GM20000 (cell line): ENCODE measurements around the gene ANKS1B.

Experiments used
- DNase-seq: peaks from one replicate; pipeline ENCODE4 v3.0.0; 2012; ENCODE audit warnings: low spot score
- TF ChIP-seq, protein P1 (sequence below): IDR thresholded peaks from 2 replicates; pipeline ENCODE4 v1.5.1; 2012; ENCODE audit warnings: mild to moderate bottlenecking, control low read depth; ENCODE audit errors: extremely low read depth, missing control alignments

The ANKS1B gene

DNA sequence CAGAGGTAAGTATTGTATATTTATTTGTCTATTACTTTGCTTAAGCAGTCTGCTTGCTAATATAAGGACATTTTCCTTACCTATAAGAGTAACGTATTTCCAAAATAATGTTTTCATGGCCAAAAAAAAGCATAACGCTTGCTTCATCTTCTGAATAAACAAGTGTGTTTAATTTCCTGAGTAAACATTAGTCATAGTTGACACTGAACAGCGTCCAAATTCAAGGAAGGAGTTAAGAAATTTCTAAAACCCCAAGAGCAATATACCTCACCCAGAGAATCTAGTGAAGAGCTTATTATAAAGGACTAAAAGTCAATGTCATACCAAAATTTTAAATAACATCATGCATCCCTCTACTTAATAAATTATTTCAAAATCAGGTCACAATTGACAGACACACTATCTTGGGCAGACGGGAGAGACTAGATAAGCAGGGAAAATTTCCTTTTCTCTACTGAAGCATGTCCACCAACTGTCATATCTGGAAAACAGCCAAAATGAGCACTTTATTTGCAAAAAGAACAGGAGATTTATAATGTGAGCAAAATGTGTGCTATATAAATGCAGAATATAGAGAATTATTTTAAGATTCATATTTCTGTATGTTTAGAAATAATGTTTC is 25.1 kb downstream of the ANKS1B start:
- TF ChIP-seq, protein P1, sequence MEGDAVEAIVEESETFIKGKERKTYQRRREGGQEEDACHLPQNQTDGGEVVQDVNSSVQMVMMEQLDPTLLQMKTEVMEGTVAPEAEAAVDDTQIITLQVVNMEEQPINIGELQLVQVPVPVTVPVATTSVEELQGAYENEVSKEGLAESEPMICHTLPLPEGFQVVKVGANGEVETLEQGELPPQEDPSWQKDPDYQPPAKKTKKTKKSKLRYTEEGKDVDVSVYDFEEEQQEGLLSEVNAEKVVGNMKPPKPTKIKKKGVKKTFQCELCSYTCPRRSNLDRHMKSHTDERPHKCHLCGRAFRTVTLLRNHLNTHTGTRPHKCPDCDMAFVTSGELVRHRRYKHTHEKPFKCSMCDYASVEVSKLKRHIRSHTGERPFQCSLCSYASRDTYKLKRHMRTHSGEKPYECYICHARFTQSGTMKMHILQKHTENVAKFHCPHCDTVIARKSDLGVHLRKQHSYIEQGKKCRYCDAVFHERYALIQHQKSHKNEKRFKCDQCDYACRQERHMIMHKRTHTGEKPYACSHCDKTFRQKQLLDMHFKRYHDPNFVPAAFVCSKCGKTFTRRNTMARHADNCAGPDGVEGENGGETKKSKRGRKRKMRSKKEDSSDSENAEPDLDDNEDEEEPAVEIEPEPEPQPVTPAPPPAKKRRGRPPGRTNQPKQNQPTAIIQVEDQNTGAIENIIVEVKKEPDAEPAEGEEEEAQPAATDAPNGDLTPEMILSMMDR, result no peak
- DNase-seq, result no peak

DNA sequence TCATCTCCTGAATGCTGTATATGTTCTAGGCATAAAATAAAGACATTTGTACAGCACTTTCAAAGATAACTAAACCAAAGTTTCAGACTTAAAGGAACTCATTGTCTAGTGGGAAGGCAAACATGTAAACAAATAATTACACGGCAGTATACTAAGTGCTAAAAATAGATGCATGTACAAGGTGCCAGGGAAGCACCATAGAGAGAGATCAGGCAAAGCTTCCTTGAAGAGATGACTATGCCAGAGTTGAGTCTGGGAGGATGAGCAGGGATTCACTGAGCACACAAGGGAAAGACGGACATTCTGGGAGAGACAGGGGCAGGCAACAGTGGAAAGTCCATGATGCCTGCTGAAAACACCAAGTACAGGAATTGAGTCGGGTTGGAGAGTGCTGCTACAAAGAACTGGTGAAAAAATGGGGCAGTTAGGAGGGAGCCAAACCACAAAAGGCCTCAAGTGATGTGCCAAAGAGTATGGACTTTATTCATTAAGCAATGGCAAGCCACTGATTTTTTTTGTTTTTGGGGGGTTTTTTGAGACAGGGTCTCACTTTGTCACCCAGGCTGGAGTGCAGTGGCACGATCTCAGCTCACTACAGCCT is 26.8 kb downstream of the ANKS1B start:
- TF ChIP-seq, protein P1, result no peak

DNA sequence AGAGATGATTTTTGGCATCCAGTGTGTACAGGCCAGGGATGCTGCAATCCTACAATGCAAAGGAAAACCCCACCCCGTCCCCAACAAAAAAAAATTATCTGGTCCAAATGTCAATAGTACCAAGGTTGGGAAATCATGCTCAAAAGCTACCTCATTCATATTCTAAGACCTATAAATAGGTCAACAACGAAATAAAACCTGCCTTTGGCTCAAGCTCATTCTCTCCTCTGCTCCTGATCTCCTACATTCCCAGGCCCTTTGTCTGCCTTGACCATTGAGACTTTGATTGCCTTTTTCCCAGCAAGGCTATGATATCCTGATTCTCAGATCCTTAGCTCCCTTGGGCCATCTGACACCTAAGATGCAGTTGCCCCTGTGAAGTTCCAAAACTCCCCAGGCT is 30.0 kb downstream of the ANKS1B start:
- no peak for DNase-seq
- TF ChIP-seq, protein P1, result no peak

More for the DNA sequence above, 26.8 kb downstream of the ANKS1B start:
- DNase-seq, result no peak

DNA sequence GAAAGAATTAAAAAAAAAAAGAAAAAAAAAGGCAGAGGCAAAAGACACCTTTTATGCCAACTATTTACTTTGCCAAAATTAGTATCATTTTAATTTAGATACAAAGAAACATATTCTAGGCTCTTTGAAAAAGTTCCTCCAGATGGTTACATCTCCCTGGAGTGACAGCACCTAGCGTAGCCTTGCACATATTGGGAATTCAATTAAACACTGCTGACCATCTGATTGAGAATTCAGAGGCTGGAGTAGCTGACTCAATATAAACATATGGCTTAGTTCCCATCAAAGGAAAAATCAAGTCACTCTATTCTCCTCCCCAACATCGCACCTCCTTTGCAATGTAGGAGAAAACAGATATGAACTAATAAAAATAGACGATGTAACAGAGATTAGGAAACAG is 36.4 kb downstream of the ANKS1B start:
- DNase-seq, result no peak
- TF ChIP-seq, protein P1, result no peak

DNA sequence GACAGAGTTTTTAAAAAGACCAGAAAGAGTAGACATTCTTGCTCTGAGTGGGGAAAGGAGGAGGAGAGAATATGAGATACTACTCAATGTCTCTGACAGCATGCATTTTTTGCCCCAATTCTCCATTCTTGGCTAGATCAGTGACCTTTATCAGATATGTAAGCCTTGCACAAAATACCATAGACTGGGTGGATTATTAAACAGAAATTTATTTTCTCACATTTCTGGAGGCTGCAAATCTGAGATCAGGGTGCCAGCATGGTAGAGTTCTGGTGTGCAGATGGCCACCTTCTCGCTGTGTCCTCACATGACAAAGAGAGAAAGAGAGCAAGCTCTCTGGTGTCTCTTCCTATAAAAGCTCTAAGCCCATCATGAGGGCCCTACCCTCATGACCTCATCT is 38.6 kb downstream of the ANKS1B start:
- no peak for DNase-seq
- TF ChIP-seq, protein P1, result no peak

DNA sequence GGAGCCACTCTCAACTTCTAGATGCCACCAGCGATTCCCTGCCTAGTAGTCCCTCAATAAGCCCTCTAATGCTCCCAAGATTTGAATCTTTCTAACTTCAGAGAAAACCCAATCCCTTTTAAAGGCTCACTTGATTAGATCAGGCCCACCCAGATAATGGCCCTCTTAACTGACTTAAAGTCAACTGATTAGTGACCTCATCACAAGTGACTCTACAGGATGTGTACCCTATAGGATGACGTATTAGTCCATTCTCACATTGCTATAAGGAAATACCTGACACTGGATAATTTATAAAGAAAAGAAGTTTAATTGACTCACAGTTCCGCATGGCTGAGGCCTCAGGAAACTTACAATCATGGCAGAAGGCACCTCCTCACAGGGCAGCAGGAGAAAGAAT is 49.1 kb downstream of the ANKS1B start:
- TF ChIP-seq, protein P1, result no peak
- DNase-seq, result no peak

DNA sequence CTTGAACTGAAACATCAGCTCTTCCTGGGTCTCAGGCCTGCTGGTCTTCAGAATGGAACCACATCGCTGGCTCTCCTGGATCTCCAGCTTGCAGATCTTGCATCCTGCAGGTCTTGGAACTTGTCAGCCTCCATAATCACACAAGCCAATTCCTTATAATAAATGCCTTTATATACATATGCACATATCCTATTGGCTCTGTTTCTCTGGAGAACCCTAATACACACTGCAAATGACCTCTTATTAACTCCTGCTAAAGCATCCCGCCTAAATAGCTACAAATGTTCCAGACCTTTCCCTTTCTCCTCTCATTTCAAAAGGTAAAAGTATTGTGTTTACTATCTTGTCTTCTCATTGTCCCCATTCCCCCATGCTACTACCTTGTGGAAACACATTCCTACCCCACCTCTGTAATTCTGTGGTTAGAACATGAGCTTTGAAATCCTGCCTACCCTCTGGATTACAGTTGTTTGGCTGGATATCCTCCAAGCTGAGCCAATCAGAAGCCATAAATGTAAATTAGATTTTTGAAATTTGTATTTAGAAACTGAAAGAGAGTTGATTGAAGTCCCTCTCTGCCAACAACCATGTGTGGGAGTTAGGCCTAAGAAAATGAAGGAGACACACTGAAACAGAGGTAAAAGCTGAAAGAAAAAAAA is 58.1 kb downstream of the ANKS1B start:
- TF ChIP-seq, protein P1, result no peak
- DNase-seq, result no peak
